Measurements from ENCODE around the gene MAOB.

Gene MAOB

DNA sequence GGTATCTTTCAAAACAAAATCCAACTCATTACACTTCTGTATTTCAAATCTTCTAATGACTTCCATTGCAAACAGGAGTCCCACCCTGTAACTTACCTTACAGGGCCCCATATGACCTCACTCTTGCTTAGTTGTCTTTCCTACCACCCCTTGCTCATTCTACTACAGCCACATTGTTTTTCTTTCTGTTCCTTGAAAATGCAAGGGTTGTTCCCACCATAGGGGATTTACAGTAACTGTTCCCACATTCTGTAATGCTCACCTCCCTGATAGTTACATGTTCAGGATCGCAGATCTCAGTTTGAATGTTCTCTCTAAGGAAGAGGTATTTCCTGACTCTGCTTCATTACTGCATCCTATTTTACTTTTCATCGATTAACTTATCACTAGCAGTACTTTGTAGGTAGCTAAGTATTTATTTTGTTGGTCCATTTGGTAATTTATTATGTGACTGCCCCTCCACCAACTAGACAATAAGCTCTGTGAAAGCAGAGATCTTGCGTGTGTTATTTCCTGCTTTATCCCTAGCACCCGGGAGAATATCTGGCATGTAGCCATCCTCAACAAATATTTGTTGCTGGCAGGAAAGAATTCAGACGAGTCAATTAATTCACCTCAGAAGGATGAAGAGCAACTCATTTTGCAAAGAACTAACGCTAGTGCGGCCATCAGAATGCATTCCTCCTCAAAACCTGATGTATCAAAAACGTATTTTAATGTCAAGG lies 21.4 kb downstream of the MAOB start:
- DNase-seq: no peak

DNA sequence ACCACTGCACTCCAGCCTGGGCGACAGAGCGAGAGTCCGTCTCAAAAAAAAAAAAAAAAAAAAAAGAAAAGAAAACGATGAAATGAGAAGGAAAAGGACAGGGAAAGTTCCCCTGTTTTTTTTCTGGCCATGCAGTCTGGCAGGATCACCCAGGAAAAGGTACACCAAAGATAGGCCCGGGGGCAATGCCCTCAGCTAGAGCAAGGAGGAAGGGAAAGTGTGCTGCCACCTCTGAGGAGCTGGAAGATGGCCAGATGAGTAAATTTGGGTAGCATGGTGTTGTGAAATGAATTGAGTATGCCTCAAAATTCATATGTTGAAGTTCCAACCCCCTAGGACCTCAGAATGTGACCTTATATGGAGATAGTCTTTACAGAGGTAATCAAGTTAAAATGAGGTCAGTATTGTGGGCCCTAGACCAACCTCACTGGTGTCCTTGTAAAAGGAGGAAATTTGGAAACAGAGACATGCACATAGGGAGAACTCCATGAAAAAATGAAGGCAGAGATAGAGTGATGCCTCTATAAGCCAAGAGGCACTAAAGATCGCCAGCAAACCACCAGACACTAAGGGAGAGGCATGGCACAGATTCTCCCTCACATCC lies 28.9 kb downstream of the MAOB start:
- DNase-seq: no peak

DNA sequence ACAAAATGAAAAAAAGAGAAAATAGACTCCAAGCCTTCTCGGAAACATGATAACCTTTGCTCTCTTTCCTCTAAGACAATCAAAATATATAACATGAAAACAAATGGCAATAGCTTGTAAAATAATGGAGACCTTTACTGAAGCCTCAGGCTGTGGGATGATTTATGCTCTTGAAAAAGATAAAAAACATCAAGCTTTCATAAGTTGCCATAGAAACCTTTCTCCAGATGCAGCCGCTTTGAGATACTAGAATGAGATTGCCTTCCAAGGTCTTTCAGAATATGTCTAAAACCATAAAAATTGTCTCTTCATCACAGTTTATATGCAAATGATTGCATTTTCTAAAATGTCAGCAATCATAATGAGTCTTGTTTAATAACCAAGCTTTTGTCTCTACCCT lies 31.6 kb downstream of the MAOB start:
- no peak for DNase-seq

DNA sequence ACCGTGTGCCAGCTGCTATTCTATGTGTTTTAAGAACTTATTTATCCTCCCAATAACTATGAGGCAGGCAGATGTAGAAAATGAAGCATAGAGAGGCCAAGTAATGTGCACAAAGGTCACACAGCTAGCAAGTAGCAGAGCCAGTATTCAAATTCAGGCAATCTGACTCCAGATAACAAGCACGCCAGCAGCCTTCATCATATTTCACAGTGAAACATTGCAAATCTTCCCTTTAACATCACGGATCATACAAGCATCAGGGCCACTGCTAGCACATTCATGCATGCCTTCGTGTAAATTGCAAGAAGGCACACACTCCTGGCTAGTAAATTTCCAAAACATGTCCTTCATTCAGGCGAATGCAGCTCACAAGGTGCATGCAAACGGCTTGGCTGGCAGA lies 33.1 kb downstream of the MAOB start:
- DNase-seq: no peak

DNA sequence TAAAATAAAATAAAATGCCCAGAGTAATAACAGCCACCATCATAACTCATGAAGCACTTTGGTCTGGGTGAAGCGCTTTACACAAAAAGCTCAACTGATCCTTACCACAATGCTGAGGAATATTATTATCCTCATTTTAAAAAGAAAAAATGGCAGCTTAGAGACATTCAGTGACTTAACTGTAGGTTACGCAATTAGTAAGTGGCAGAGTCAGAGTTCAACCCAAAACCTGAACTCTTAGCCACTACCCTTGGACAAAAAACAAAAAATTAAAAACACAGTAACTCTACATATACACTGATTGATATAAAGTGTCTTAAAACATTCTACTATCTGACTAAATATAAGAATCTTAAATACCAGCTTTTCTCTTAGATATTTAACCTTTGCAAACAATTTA lies 34.9 kb downstream of the MAOB start:
- no peak for DNase-seq

DNA sequence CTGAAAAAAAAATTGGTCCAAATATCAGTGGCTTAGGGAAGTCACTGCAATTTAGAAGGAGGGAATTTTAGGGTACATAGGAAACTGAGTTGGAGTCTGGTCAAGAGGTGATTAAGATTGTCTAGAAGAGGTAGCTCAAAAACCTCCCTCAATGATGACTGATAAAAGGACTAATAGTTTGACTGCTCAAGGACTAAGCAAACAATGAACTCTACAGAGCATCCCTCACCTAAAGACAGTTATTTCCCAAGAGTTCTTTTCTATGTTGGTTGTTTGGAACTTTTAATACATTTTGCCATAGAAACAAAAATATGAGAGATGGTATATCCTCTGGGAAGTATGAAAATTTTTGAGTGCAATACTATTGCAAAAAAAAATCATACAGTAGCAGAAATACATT lies 35.7 kb downstream of the MAOB start:
- no peak for DNase-seq

DNA sequence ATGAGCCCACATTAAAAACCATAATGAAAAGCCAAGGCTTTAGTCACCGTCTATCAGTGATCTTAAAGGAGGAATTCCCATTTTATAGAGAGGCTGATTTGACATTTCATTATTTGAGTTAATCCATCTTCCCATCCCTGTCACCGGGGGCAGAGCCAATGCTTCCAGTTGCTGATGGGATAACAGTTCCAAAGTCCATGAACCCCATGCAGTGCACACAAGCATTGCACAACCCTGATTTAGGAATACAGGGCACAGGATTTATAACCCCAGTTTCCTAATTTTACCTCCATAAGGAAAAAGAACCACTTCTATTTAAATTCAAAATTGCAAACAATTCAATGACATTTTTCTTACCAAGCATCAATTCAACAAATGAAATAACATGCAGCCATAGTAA lies 36.5 kb downstream of the MAOB start:
- DNase-seq: no peak

DNA sequence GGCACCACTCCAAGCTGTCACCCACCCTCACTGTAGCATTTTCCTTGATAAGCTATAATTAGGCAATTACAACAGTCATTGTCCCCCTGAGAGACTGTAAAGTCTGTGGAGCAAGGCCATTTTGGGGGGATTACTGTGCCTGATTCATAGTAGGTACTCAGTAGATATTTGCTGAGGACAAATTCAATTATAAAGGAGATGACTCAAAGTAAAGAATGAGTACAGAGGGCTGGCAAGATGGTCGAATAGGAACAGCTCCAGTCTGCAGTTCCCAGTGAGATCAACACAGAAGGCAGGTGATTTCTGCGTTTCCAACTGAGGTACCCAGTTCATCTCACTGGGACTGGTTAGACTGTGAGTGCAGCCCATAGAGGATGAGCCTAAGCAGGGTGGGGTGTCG lies 42.0 kb downstream of the MAOB start:
- no peak for DNase-seq

DNA sequence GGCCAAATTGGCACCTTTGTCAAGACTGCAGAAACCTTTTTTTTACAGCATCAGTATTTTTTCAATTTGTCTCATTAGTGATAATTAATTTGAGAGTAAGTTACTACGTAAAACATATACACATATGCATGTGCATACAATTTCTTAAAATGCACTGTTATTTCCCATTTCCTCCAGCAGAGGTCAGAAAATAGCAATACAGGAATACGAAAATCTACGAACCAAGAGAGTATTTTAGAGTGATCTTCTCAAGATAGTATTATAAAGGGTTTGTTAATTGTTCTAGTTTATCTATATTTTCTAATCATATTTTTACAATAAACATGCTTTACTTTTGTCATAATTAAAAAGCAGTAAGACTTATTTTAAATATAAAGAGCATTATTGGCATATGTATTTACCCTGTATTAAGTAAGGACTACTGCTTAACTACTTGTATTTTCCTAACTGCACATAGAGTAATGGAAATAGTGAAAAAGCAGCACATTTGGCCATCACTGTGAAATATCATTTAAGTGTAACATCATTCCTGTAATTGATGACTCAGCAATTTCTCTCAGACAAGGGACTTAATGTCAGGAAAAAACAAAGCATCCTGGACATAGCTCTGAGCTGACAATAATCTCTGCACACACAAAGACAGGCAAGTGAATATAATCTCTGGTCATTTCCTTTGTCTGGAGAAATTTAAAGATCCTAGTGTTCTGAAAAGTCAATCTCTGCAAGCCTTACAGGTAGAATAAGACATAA lies 45.6 kb downstream of the MAOB start:
- DNase-seq: peak in 1 of 5 donors; percentile 11

DNA sequence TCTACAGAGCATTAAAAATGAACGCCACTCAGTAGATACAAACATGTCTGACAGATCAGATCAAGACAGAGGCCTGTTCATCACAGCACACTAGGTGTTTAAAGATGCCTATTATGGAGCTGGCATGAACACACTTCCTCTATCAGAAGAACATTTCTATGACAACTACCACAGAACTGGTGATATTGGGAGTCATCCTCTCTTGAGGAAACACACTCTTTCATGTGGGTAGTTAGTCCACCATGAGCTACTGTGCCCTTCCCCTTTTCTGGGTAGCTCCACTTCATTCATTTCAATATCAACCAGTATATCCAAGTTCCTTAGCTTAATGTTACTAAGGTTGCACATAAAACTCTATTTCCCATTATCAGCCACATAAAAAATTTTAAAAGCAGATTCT lies 46.7 kb downstream of the MAOB start:
- no peak for DNase-seq

DNA sequence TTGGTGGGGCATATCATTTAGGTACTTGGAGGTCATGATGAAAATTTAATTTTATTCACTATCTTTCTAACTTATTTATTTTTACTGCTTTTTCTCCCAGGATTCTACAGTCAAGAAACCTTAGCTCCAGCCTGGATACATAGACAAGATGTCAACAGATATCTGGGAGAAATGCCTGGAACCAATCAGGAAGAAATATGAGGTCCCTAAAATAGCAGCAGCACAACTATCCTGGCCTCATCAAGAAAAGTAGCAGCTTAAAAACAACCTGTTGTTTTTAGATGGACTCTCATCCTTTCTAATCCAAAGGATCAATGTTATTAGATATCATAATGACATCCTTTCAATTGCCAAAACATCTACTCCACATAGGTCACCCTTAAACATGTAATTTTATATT lies 54.5 kb downstream of the MAOB start:
- DNase-seq: no peak

DNA sequence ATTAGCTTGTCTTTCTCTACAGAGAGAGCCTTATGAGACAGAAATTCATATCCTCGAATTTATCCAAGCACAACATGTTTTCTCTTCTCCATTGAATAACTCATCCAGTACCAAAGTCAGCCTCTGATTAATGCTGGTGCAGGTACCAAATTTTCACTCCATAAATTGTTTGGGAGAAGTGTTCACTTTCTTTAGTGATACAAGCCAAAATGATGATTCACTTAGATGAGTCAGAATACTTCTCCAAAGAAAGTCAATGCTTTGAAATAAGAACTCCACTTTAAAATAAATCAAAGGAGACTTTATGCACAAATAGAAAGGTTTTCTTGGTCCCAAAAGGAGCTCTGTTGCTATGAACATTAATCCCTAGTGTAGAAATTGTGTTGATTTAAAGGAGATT lies 60.2 kb downstream of the MAOB start:
- no peak for DNase-seq

DNA sequence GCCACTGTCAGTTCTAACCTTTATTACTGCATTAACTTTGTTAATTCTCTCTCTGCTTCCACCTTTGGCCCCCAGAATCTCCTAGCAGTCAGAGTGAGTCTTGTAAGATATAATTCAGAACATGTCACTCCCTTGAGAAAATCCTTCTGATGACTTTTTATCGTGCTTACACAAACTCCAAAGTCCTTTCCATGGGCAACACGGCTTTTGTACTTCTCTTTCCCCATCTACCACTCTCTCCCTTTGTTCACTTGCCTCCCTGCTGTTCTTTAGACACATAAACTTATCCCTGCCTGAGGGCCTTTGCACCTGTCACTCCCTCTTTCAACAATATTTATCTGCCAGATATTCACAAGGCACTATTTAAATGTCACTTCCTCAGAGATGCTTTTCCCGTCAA lies 64.8 kb downstream of the MAOB start:
- DNase-seq: no peak

DNA sequence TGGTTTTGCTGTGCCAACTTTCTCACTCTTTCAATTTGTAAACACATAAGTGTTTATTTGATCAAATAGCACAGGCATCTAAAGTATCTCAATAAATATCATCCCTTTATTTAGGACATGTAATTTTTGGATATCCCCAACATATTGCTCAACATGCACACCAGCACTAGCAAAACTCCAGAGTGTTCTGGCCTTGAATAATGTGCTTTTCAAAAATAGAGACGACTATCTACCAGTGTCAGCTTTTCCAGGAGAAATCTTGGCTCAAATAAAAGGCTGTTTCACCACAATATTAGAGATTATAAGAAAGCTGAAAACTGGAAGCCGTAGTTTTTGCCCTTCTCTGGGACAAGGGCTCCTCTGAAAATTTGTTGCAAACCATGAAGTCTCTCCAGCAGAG lies 67.0 kb downstream of the MAOB start:
- DNase-seq: no peak

DNA sequence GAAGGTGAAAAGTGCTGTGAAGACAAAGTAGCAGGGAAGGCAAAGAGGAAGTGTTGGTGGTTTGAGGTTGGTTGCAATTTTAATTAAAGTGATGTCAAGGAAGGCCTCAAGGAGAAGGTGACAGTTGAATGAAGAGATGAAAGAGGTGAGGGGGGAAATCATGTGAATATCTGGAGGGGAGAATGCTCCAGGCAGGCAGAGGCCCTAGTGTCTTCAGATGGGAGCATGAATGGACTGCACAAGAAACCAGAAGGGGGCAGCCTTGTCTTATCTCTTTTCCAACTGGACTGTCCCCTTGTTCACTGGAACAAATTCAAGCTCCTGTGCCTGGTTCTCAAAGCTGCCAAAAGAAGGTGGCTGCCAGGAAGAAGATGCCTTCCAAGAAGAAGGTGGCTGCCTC lies 68.4 kb downstream of the MAOB start:
- peak in 1 of 5 donors; percentile 16 for DNase-seq

DNA sequence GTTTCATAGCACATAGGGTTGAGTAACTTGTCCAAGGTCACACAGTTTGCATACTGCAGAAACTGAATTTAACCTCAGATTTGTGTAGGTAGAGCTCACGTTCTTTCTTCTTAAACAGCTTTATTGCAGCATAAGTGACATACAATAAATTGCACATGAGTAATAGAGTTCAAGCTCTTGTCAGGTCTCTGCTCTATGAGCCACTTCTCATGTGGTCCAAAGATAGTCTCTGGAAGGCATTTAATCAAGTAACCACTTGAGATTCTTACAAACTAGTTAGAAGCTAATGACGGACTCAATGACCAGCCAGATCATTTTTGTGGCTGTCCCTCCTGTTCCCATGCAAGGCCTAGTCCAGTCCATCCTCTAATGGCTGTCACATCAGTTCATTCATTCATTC lies 68.9 kb downstream of the MAOB start:
- no peak for DNase-seq

DNA sequence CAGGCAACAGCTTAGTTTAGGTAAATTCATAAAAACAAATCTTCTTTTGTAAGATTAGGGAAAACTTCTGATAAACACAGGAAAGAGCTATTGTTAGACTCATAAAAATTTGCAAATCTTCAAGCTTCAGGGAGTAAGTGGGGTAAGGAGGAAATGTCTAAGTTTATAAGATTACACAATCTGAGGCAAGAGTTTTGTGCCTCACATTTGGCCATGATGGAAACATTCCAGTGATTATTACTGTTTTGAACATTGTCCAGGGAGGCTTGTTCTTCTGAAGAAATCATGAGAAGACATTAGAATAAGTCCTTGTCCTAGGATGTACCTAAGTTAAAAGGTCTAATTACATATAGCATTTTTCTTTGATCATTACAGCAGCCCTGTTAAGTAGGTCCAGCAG lies 72.8 kb downstream of the MAOB start:
- no peak for DNase-seq

DNA sequence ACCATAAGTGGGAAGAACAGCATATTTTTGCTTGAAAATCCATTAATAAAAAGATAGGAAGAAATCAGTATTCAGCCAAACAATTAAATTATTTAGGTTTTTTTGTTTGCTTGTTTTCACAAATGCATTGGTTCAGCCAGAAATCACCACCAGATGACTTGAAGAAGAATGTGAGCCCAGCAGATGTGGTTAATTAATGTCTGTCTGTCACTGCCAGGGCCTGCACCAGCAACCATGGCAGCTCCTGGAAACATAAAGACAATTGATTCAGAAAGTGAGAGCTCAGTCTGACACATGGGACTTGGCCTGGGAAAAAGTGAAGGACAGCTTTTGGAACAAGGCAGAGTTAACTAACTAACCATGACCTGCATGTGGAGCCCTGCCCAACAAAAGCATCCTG lies 74.0 kb downstream of the MAOB start:
- no peak for DNase-seq

DNA sequence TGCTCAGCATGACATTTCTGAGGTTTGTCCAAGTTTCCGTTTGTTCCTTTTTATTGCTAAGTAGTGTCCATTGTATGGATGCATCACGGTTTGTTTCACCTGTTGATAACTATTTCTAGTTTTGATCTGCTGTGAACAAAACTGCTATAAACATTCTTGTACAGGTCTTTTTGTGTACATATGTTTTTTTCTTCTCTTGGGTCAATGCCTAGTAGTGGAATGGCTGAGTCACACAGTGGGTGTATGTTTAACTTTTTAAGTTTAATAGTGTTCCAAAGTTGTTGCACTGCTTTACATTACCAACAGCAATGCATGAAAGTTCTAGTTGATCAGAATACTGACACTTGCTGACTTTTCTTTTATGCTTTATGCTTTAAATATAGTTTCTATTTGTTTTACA lies 76.7 kb downstream of the MAOB start:
- no peak for DNase-seq

DNA sequence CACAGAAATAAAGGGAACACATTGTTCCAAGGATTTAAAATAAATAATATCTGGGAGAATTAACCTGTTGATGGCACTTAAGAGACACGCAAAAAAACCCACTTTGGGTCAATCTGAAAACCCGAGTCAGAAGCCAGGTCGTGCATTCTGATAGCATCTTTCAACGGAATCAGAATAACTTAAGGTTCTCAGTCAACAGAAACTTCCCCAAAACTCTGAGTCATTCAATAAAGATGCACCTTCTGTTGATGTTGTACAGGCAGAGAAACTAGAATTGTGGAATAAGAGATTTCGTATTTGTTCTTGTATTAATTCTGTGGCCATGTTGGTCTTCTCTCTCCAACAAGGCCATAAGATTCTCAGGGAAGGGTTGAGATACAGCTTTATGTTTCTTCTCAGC lies 78.2 kb downstream of the MAOB start:
- DNase-seq: no peak

DNA sequence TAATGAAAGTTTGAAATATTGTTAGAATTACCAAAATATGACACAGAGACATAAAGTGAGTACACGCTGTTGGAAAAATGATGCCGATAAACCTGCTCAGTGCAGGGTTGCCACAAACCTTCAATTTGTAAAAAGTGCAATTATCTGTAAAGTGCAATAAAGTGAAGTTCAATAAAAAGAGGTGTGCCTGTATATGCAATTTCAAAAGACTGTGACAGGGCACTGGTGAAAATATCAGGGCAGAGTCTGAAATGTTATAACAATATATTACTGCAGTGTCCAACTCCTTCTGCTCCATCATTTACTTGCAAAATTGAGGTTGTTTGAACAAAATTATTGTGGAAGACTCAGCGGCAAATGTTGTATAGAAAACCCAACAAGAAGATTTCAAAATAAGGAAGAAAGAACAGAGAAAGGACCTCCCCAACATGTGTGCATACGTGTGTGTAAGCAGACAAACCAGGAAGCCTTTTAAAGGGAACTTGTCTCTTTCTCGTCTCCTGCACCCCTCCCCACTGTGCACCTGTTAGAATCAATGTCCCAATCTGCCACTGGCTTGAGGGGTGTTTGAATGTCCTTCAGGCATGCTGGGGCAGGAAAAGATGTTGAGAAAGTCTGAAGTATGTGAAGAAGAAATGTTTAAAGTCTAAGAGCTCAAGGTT lies 96.2 kb downstream of the MAOB start:
- no peak for DNase-seq

DNA sequence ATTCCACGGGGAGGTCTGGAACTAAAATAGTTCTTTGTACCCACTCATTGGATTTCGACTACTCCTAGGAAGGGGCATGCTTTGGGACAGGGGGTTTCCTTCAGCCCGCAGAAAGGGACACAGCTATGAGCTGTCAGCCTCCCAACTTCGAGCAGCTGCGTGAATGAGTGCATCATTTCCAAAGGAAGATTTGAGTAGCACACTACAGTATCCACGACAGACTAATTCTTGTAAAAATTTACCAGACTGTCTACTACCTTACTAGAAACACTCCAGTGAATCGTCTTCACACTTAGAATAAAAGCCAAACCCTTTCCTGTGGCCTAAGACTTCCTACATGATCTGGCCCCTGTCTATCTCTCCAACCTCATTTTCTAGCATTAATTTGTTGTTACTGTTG lies 124.2 kb downstream of the MAOB start:
- no peak for DNase-seq

DNA sequence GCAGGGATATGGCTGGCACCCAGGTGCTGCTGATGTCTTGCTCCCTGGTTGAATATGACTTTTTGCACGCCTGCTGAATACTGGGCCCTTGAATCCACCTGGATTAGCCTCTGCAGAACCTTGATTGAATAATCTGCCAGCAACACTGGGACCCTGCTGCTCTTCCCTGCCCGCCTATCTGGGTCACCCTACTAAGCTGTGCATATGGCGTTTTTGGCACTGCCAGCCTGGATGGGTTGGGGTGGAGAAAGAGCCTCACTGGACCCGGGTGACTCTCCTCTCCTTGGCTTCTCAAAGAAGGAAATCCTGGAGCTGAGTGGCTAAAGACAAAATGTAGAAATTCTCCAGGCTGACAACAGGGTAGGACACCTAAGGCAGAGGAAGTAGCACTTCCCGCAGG lies 126.2 kb downstream of the MAOB start:
- DNase-seq: no peak

DNA sequence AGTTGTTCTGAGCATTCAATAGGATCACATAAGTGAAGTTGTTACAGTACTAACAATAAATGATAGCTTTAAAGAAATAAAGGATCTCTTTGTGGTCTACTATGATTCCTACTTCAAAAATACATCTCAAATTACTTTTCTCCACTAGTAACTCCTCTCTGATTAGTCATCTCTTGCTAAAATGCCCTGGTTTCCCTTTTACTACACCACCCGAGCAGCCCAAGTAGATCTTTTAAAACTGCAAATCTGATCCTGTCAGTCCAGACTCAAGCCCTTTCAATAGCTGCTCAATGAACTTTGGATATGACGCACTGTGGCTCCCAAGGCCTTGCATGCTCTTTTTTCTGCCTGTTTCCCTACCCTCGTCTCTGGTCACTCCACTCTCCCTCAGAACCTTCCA lies 128.6 kb downstream of the MAOB start:
- DNase-seq: no peak

Measured in T-helper 1 cell (primary cell).